ENCODE results near the gene MYO3A.
"Not testable (repeated sequence)": the region's sequence is repeated elsewhere in the genome, so short reads cannot be mapped to it uniquely, and the experiment has no call there.

Gene MYO3A

DNA sequence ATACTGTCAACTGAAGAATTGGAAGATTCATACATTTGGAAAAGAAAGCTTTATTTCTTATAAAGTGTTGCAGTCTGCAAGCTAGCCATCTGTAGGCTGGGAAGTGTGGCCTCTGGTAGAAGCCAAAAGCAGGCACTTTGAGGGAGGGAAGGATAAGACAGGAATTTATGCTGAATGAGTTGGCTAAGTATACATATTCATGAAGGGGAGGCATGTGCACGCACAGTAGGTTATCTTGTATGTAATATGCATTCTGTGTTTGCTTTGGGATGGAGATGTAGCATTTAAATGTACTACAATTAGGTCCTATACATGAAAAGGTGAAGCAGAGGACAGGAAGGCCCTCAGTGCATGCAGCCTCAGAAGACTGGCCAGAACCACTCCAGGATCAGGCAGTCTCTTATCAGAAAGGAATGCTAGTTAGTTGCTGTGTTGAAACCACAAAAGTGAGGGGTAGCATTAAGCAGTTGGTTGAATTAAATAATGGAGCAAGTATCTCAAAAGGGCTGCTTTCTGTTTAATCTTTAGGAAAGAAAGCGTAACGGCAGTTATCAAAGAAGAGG lies 40.9 kb downstream of the MYO3A start:
- Histone ChIP-seq H3K4me3 (ENCODE audit: insufficient read length, low read depth) (no peak overlapping the region), H3K36me3 (ENCODE audit: insufficient read depth, insufficient read length, low read length) (no peaks in the 10 kb centered on the region), H3K9me3 (ENCODE audit: insufficient read depth, low read length) (no peaks in the 10 kb centered on the region), H3K4me1 (ENCODE audit: insufficient read depth, insufficient read length) (no peaks in the 10 kb centered on the region), H3K9ac (ENCODE audit: insufficient read length, low read depth) (no peak overlapping the region), H3K27me3 (ENCODE audit: insufficient read depth, insufficient read length) (no peaks in the 10 kb centered on the region)
- no peak for TF ChIP-seq ZNF274 (IDR thresholded peaks at IDR 0.05; ENCODE audit: low read depth, low read length)
- peak; percentile 50 for DNase-seq (ENCODE audit: low read depth, low spot score)

- TF ChIP-seq YY1 (IDR thresholded peaks at IDR 0.05; ENCODE audit: insufficient read depth, insufficient read length) = no peak
- TF ChIP-seq ZNF274 (IDR thresholded peaks at IDR 0.05; ENCODE audit: low read depth, low read length) = no peak
- no peak for TF ChIP-seq SUZ12 (IDR thresholded peaks at IDR 0.05; ENCODE audit: extremely low read depth, insufficient read depth, insufficient read length)
These were observed 44.7 kb downstream of the MYO3A start for GRCh38 chr10:25978771-25979170.

GRCh38 chr10:25982107-25982506 lies 48.1 kb downstream of the MYO3A start:
- H3K9me3 ChIP-seq (ENCODE audit: insufficient read depth, low read length) = no peaks in the 10 kb centered on the region
- H3K4me3 ChIP-seq (ENCODE audit: insufficient read length, low read depth) = no peak overlapping the region
- H3K27me3 ChIP-seq (ENCODE audit: insufficient read depth, insufficient read length) = no peaks in the 10 kb centered on the region
- TF ChIP-seq YY1 (IDR thresholded peaks at IDR 0.05; ENCODE audit: insufficient read depth, insufficient read length) (no peak), ZNF274 (IDR thresholded peaks at IDR 0.05; ENCODE audit: low read depth, low read length) (no peak), SUZ12 (IDR thresholded peaks at IDR 0.05; ENCODE audit: extremely low read depth, insufficient read depth, insufficient read length) (no peak)
- peaks cover 7% of the 10 kb centered on the region for H3K36me3 ChIP-seq (ENCODE audit: insufficient read depth, insufficient read length, low read length)
- H3K9ac ChIP-seq (ENCODE audit: insufficient read length, low read depth) = no peak overlapping the region
- no peak for DNase-seq (ENCODE audit: low read depth, low spot score)
- H3K4me1 ChIP-seq (ENCODE audit: insufficient read depth, insufficient read length) = no peaks in the 10 kb centered on the region

More at GRCh38 chr10:25978771-25979170, 44.7 kb downstream of the MYO3A start:
- Histone ChIP-seq H3K9me3 (ENCODE audit: insufficient read depth, low read length) (no peaks in the 10 kb centered on the region), H3K4me3 (ENCODE audit: insufficient read length, low read depth) (no peak overlapping the region), H3K27me3 (ENCODE audit: insufficient read depth, insufficient read length) (no peaks in the 10 kb centered on the region), H3K9ac (ENCODE audit: insufficient read length, low read depth) (no peak overlapping the region), H3K36me3 (ENCODE audit: insufficient read depth, insufficient read length, low read length) (peaks cover 7% of the 10 kb centered on the region), H3K4me1 (ENCODE audit: insufficient read depth, insufficient read length) (no peaks in the 10 kb centered on the region)
- no peak for DNase-seq (ENCODE audit: low read depth, low spot score)

- Histone ChIP-seq H3K9me3 (ENCODE audit: insufficient read depth, low read length) (no peaks in the 10 kb centered on the region), H3K27me3 (ENCODE audit: insufficient read depth, insufficient read length) (no peaks in the 10 kb centered on the region), H3K9ac (ENCODE audit: insufficient read length, low read depth) (no peak overlapping the region), H3K4me3 (ENCODE audit: insufficient read length, low read depth) (no peak overlapping the region), H3K4me1 (ENCODE audit: insufficient read depth, insufficient read length) (no peaks in the 10 kb centered on the region), H3K36me3 (ENCODE audit: insufficient read depth, insufficient read length, low read length) (no peaks in the 10 kb centered on the region)
- TF ChIP-seq YY1 (IDR thresholded peaks at IDR 0.05; ENCODE audit: insufficient read depth, insufficient read length) = no peak
- TF ChIP-seq ZNF274 (IDR thresholded peaks at IDR 0.05; ENCODE audit: low read depth, low read length) = no peak
- TF ChIP-seq SUZ12 (IDR thresholded peaks at IDR 0.05; ENCODE audit: extremely low read depth, insufficient read depth, insufficient read length) = no peak
- DNase-seq (ENCODE audit: low read depth, low spot score) = no peak
These were observed 54.6 kb downstream of the MYO3A start for GRCh38 chr10:25988583-25988982.

GRCh38 chr10:25989951-25990350 lies 55.9 kb downstream of the MYO3A start:
- Histone ChIP-seq H3K36me3 (ENCODE audit: insufficient read depth, insufficient read length, low read length) (no peaks in the 10 kb centered on the region), H3K9ac (ENCODE audit: insufficient read length, low read depth) (no peak overlapping the region), H3K4me3 (ENCODE audit: insufficient read length, low read depth) (no peak overlapping the region), H3K27me3 (ENCODE audit: insufficient read depth, insufficient read length) (no peaks in the 10 kb centered on the region), H3K4me1 (ENCODE audit: insufficient read depth, insufficient read length) (no peaks in the 10 kb centered on the region), H3K9me3 (ENCODE audit: insufficient read depth, low read length) (no peaks in the 10 kb centered on the region)
- TF ChIP-seq SUZ12 (IDR thresholded peaks at IDR 0.05; ENCODE audit: extremely low read depth, insufficient read depth, insufficient read length) (no peak), YY1 (IDR thresholded peaks at IDR 0.05; ENCODE audit: insufficient read depth, insufficient read length) (no peak), ZNF274 (IDR thresholded peaks at IDR 0.05; ENCODE audit: low read depth, low read length) (no peak)
- no peak for DNase-seq (ENCODE audit: low read depth, low spot score)

DNA sequence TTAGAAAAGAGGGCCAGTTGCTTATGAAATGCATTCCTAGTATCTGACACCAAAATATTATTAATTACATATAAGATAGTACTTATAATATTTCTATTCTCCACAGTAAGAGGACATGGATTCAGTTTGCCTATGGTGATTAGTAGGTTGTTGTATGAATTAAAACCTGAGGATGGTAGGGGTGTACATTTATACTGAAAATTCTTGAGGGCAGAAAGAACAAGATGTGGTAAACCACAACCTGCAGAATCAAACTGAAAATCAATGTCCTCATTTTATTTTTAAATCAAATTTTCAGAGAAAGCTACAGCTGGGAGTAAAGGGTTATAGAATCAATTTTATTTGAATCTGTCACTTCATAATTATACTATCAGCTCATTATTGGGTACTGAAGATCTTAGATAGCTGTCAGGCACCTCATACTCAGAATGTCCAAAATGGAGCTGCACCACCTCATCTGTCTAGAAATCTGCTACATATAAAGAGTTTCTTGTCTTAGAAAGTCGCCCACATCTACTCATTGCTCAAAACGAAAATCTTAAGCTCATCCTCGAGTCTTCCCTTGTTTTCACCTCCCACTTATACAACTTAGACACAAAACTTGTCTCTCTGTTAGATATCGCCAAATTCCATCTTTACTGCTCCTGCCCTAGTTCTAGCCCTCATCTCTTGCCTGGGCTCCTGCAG lies 65.4 kb downstream of the MYO3A start:
- no peak overlapping the region for H3K4me3 ChIP-seq (ENCODE audit: insufficient read length, low read depth)
- H3K4me1 ChIP-seq (ENCODE audit: insufficient read depth, insufficient read length) = no peaks in the 10 kb centered on the region

DNA sequence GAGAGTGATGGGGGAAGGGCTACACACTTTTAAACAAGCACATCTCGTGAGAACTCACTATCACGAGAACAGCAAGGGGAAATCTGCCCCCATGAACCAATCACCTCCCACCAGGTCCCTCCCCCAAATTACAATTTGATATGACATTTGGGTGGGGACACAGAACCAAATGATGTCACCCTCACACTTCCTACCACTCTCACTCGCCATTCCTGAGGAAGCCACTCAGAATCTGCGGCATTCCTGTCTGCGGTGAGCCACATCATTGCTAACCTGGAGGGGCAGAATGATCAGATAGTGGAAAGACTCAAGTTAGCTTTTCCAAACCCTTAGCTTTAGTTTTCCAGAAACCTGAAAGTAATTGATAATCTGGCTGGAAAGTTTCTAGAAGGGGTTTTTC lies 66.9 kb downstream of the MYO3A start:
- no peak for TF ChIP-seq SUZ12 (IDR thresholded peaks at IDR 0.05; ENCODE audit: extremely low read depth, insufficient read depth, insufficient read length)
- TF ChIP-seq ZNF274 (IDR thresholded peaks at IDR 0.05; ENCODE audit: low read depth, low read length) = no peak
- no peak for TF ChIP-seq YY1 (IDR thresholded peaks at IDR 0.05; ENCODE audit: insufficient read depth, insufficient read length)
- no peaks in the 10 kb centered on the region; the same call in 1 of the 2 replicates for H3K9me3 ChIP-seq (ENCODE audit: insufficient read depth, low read length)
- no peak overlapping the region for H3K9ac ChIP-seq (ENCODE audit: insufficient read length, low read depth)
- no peak for DNase-seq (ENCODE audit: low read depth, low spot score)
- H3K27me3 ChIP-seq (ENCODE audit: insufficient read depth, insufficient read length) = no peaks in the 10 kb centered on the region
- H3K4me3 ChIP-seq (ENCODE audit: insufficient read length, low read depth) = no peak overlapping the region
- H3K36me3 ChIP-seq (ENCODE audit: insufficient read depth, insufficient read length, low read length) = no peaks in the 10 kb centered on the region
- no peaks in the 10 kb centered on the region for H3K4me1 ChIP-seq (ENCODE audit: insufficient read depth, insufficient read length)

More for the DNA sequence above, 65.4 kb downstream of the MYO3A start:
- H3K9ac ChIP-seq (ENCODE audit: insufficient read length, low read depth) = no peak overlapping the region
- H3K27me3 ChIP-seq (ENCODE audit: insufficient read depth, insufficient read length) = no peaks in the 10 kb centered on the region
- no peaks in the 10 kb centered on the region; the same call in 1 of the 2 replicates for H3K9me3 ChIP-seq (ENCODE audit: insufficient read depth, low read length)
- no peak for TF ChIP-seq YY1 (IDR thresholded peaks at IDR 0.05; ENCODE audit: insufficient read depth, insufficient read length)
- no peak for TF ChIP-seq SUZ12 (IDR thresholded peaks at IDR 0.05; ENCODE audit: extremely low read depth, insufficient read depth, insufficient read length)
- TF ChIP-seq ZNF274 (IDR thresholded peaks at IDR 0.05; ENCODE audit: low read depth, low read length) = no peak
- no peak for DNase-seq (ENCODE audit: low read depth, low spot score)
- no peaks in the 10 kb centered on the region for H3K36me3 ChIP-seq (ENCODE audit: insufficient read depth, insufficient read length, low read length)

DNA sequence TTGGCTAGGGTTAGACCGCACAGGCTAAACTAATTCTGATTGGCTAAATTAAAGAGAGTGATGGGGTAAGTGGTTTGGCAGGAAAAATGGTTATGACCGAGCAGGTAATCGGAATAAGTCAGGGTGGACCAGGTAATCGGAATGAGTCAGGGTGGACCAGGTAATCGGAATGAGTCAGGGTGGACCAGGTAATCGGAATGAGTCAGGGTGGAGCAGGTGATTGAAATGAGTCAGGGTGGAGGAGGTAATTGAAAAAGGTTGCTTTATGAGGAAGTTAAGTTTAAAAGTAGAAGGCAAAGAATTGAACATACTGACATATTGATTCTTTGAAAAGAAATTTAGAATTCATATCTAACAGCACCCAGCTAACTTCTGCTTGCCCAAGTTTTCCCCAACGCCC lies 68.4 kb downstream of the MYO3A start:
- H3K9me3 ChIP-seq (ENCODE audit: insufficient read depth, low read length); H3K4me3 ChIP-seq (ENCODE audit: insufficient read length, low read depth): not testable (repeated sequence)

More for the DNA sequence above, 68.4 kb downstream of the MYO3A start:
- not testable (repeated sequence) for H3K27me3 ChIP-seq (ENCODE audit: insufficient read depth, insufficient read length); H3K9ac ChIP-seq (ENCODE audit: insufficient read length, low read depth); H3K36me3 ChIP-seq (ENCODE audit: insufficient read depth, insufficient read length, low read length); H3K4me1 ChIP-seq (ENCODE audit: insufficient read depth, insufficient read length); DNase-seq (ENCODE audit: low read depth, low spot score)

All from NT2/D1 (cell line).